K562 (cell line): ENCODE results near the gene LONRF2. TPM values are rescaled to one million over a fixed set of nuclear protein-coding genes. Genes with fewer than 3 reads are reported as not detected.

Experiments
- ATAC-seq: fragments of 200-7000 bp; cut with Tn5 transposase; 3 replicates; pipeline ENCODE4 v1.9.1; 2020; ENCODE audit warnings: moderate library complexity
- BruUV-seq: library from RNA; stranded (reverse); fragments of 400-500 nt; replicated peaks from 2 replicates; lab custom pipeline; 2021; lab: Mats Ljungman, UMichigan
- CTCF ChIA-PET: fragments of 300-600 bp; formaldehyde crosslinking; extraction: SDS; loops from one replicate; lab custom pipeline; 2021; ENCODE audit warnings: low intra/inter-chr PET ratio; lab: Yijun Ruan, JAX
- POLR2A ChIA-PET: fragments of 300-600, 350-650 bp; sonication (Branson Sonifier 250); formaldehyde crosslinking; extraction: SDS; loops from one replicate; lab custom pipeline; 2021; ENCODE audit warnings: antibody characterized with exemption, inconsistent platforms; lab: Yijun Ruan, JAX
- DNase-seq, 4 experiments: peaks; one replicate each; pipeline versions ENCODE4 v3.0.0 to v3.0.0-alpha.2; 2011 to 2018; ENCODE audit warnings: low spot score in 3 of 4, mixed read lengths in 3 of 4; ENCODE audit errors: extremely low read depth in 1 of 4
- FAIRE-seq: peaks from 2 replicates; lab custom pipeline; 2011; peaks lifted over from hg19 to GRCh38; lab: Jason Lieb, UNC
- H2AFZ ChIP-seq: 2 replicates; pipeline ENCODE4 v1.6.0; 2011; ENCODE audit warnings: low read depth, low read length, control low read depth, inconsistent platforms
- H3K27ac ChIP-seq: fragments of 200-600 bp; 3 replicates; pipeline ENCODE4 v1.8.0; 2011; ENCODE audit warnings: low read depth, mild to moderate bottlenecking, control low read depth, inconsistent platforms, low read length, moderate library complexity, mixed read lengths; ENCODE audit errors: extremely low read depth
- H3K27me3 ChIP-seq, 2 experiments: fragments of 300-600 bp in 1 of 2; 2 replicates in 1 of 2; 3 replicates in 1 of 2; pipeline versions ENCODE4 v1.6.0 to v1.8.0; 2011; ENCODE audit warnings: inconsistent platforms in 2 of 2, low read length in 2 of 2, mild to moderate bottlenecking in 1 of 2, mixed read lengths in 1 of 2, moderate library complexity in 1 of 2; ENCODE audit not compliant: control insufficient read depth in 2 of 2, insufficient read depth in 2 of 2
- H3K36me3 ChIP-seq: fragments of 300-600 bp; 3 replicates; pipeline ENCODE4 v1.8.0; 2011; ENCODE audit warnings: mild to moderate bottlenecking, low read length, inconsistent platforms; ENCODE audit not compliant: control insufficient read depth, insufficient read depth
- H3K4me1 ChIP-seq, 2 experiments: fragments of 200-600 bp in 1 of 2; replicated peaks in 1 of 2; 2 replicates in 1 of 2; 3 replicates in 1 of 2; pipeline versions ENCODE4 v1.5.1 to v1.8.0; 2011; ENCODE audit warnings: inconsistent platforms in 2 of 2, low read length in 2 of 2, mild to moderate bottlenecking in 1 of 2, mixed read lengths in 1 of 2, moderate library complexity in 1 of 2; ENCODE audit not compliant: control insufficient read depth in 2 of 2, insufficient read depth in 2 of 2
- H3K4me2 ChIP-seq: 2 replicates; pipeline ENCODE4 v1.6.1; 2011; ENCODE audit warnings: low read length, control low read depth, inconsistent platforms, mixed read lengths; ENCODE audit not compliant: insufficient read depth
- H3K4me3 ChIP-seq: fragments of 200-600 bp; sonication (generic), shearing (Covaris generic); 2 replicates; pipeline ENCODE4 v1.5.1; 2016; ENCODE audit warnings: control low read depth, inconsistent platforms
- H3K79me2 ChIP-seq: fragments of 200-600 bp; 3 replicates; pipeline ENCODE4 v1.8.0; 2011; ENCODE audit warnings: low read length, inconsistent platforms; ENCODE audit not compliant: control insufficient read depth, insufficient read depth
- H3K9ac ChIP-seq, 2 experiments: 2 replicates each; pipeline versions ENCODE4 v1.6.0 to v1.6.1; 2011; ENCODE audit warnings: low read depth in 2 of 2, low read length in 2 of 2, control low read depth in 1 of 2, inconsistent platforms in 1 of 2, mild to moderate bottlenecking in 1 of 2, mixed read lengths in 1 of 2; ENCODE audit not compliant: insufficient read depth in 1 of 2
- H3K9me1 ChIP-seq: one replicate; pipeline ENCODE4 v1.6.0; 2011; ENCODE audit warnings: inconsistent platforms, mild to moderate bottlenecking, low read length, moderate library complexity; ENCODE audit not compliant: control insufficient read depth, insufficient read depth
- H3K9me3 ChIP-seq: replicated peaks from 2 replicates; pipeline ENCODE4 v1.5.1; 2011; ENCODE audit warnings: low read depth, low read length, inconsistent platforms; ENCODE audit not compliant: control insufficient read depth, insufficient read depth
- H4K20me1 ChIP-seq: replicated peaks from 2 replicates; pipeline ENCODE4 v1.6.1; 2011; ENCODE audit warnings: low read length, inconsistent platforms, mixed read lengths; ENCODE audit not compliant: control insufficient read depth, insufficient read depth
- CBFA2T2 ChIP-seq: fragments of 450-650 bp; conservative IDR thresholded peaks from 2 replicates; pipeline ENCODE4 v1.6.1; 2017; ENCODE audit warnings: mild to moderate bottlenecking
- ELF2 ChIP-seq: fragments of 250-450 bp; sonication (Bioruptor Pico); IDR thresholded peaks from 2 replicates; pipeline ENCODE4 v1.5.0; 2021; ENCODE audit warnings: mild to moderate bottlenecking
- FIP1L1 ChIP-seq: fragments of 200-400 bp; formaldehyde crosslinking; IDR thresholded peaks from 2 replicates; pipeline ENCODE4 v1.6.1; 2018; ENCODE audit warnings: mild to moderate bottlenecking, low read depth, low read length; ENCODE audit not compliant: poor library complexity, severe bottlenecking
- NFIX ChIP-seq: fragments of 250-450 bp; sonication (Bioruptor Pico); IDR thresholded peaks from 2 replicates; pipeline ENCODE4 v1.4.0; 2020; ENCODE audit warnings: low read depth, mild to moderate bottlenecking, moderate library complexity
- POLR2G ChIP-seq: fragments of 200-400 bp; formaldehyde crosslinking; IDR thresholded peaks from 2 replicates; pipeline ENCODE4 v1.6.1; 2017; ENCODE audit warnings: low read depth, mild to moderate bottlenecking, antibody characterized with exemption, low read length, moderate library complexity
- SIRT6 ChIP-seq: IDR thresholded peaks from one replicate; pipeline ENCODE4 v1.6.1; 2012; ENCODE audit warnings: low read depth, mild to moderate bottlenecking, control low read depth, inconsistent platforms, low read length, moderate library complexity
- SP2 ChIP-seq: IDR thresholded peaks from 2 replicates; pipeline ENCODE4 v1.6.1; 2011; ENCODE audit warnings: mild to moderate bottlenecking, low read depth, low read length, moderate library complexity; ENCODE audit not compliant: poor library complexity, severe bottlenecking; ENCODE audit errors: extremely low read depth
- SRSF7 ChIP-seq: fragments of 200-400 bp; formaldehyde crosslinking; optimal IDR thresholded peaks from 2 replicates; pipeline ENCODE3; 2017; ENCODE audit warnings: mild to moderate bottlenecking, low read depth, low read length
- TCF15 ChIP-seq: fragments of 250-450 bp; sonication (Bioruptor Pico); IDR thresholded peaks from 2 replicates; pipeline ENCODE4 v1.8.0; 2022; ENCODE audit warnings: moderate library complexity, mild to moderate bottlenecking, inconsistent platforms
- ZNF174 ChIP-seq: fragments of 250-450 bp; sonication (Bioruptor Pico); IDR thresholded peaks from 2 replicates; pipeline ENCODE4 v1.4.0; 2020; ENCODE audit warnings: mild to moderate bottlenecking
- ZNF445 ChIP-seq: fragments of 250-450 bp; sonication (Bioruptor Pico); IDR thresholded peaks from 2 replicates; pipeline ENCODE4 v1.4.0; 2020; ENCODE audit warnings: low read depth, mild to moderate bottlenecking, moderate library complexity
- ZNF592 ChIP-seq: fragments of 450-650 bp; IDR thresholded peaks from 2 replicates; pipeline ENCODE4 v1.6.1; 2017; ENCODE audit warnings: antibody characterized with exemption, mild to moderate bottlenecking
- ZNF76 ChIP-seq: fragments of 250-450 bp; sonication (Bioruptor Pico); IDR thresholded peaks from 2 replicates; pipeline ENCODE4 v1.4.0; 2020; ENCODE audit warnings: mild to moderate bottlenecking, moderate library complexity, borderline replicate concordance
- ZNF785 ChIP-seq: fragments of 250-450 bp; sonication (Bioruptor Pico); IDR thresholded peaks from 2 replicates; pipeline ENCODE4 v1.4.0; 2020; ENCODE audit warnings: mild to moderate bottlenecking
- WGBS: fragments of 100-300 bp; shearing (Covaris generic); methylation state at CpG from one replicate; pipeline ENCODE4 v1.1.6; 2016; ENCODE audit warnings: low coverage, mixed read lengths; ENCODE audit not compliant: insufficient coverage; ENCODE audit errors: missing lambda C conversion rate; 5-methylcytosine and 5-hydroxymethylcytosine counted together
- in situ Hi-C: fragments of 300-500 bp; cut with MboI; formaldehyde crosslinking; loops from 4 replicates; pipeline ENCODE4 v1.15.0; 2018; ENCODE audit warnings: inconsistent platforms, mixed read lengths
- intact Hi-C: fragments of 100-400 bp; cut with micrococcal nuclease; formaldehyde crosslinking; loops from 2 replicates; pipeline ENCODE4 v1.14.2; 2022
- polyA plus RNA-seq, 8 experiments: library from polyadenylated mRNA; depleted of rRNA in 4 of 8; stranded (reverse) in 5 of 8; unstranded in 3 of 8; fragments of >200 nt; fragmentation: Nextera tagmentation in 2 of 8; fragmentation: Illumina TruSeq in 1 of 8; extraction: Ambion mirVana in 2 of 8; extraction: Trizol in 1 of 8; gene quantifications; 2 replicates each; pipeline versions ENCODE4 v1.2.1 to v1.2.3, GENCODE V29; 2011 to 2014; ENCODE audit warnings: inconsistent platforms in 1 of 8, missing spikeins in 1 of 8
- total RNA-seq, 7 experiments: library from RNA; depleted of rRNA in 6 of 7; stranded (reverse); fragments of >200 nt in 6 of 7; fragmentation: Illumina TruSeq in 2 of 7; extraction: Trizol in 2 of 7; gene quantifications; 2 replicates each; pipeline versions ENCODE4 v1.2.1 to v1.2.3, GENCODE V29; 2011 to 2021; ENCODE audit warnings: low replicate concordance in 1 of 7

LONRF2 gene
- total and polyA plus RNA-seq, 9 of the 15 experiments (the other 6 are each of a cell fraction or from before 2014, with no cell fraction given) = 0.35 to 5.0 (median 2.7) TPM

DNA sequence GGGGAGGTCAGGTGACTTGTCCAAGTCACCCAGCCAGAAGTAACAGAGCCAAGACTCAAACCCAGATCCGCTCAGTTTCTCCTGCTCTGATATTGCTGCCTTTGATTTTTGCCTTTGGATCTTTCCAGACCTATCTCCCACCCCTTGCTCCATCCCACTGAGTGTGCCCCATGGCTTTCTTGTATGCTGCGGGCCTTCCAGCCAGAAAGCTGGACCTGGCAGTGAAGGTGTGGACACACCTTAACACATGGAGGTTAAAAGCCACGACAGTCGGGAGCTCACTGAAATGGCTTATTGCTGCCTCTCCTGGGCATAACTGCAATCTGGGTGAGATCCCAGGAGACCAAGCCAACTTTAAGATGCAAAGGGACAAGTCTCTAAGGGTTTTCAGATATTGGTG lies 86.7 kb downstream of the LONRF2 start:
- no peaks in the 10 kb centered on the region for H3K4me1 ChIP-seq
- CTCF ChIA-PET = interaction anchor here (0.5 kb wide), 1 partner anchor 233 kb away, joined by 3 read pairs; no protein-coding TSS in a partner anchor
- no peak overlapping the region for H3K27ac ChIP-seq
- no peak overlapping the region for H3K4me3 ChIP-seq
- H3K4me2 ChIP-seq = no peak overlapping the region
- POLR2A ChIA-PET = interaction anchor here (0.5 kb wide), 1 partner anchor 428 kb away, joined by 4 read pairs; no protein-coding TSS in a partner anchor
- in situ Hi-C loops = loop anchor here (25.0 kb wide), 1 partner anchor 523 kb away; no protein-coding TSS in a partner anchor
- DNase-seq (no peak), FAIRE-seq (no peak), ATAC-seq (no peak)
- H4K20me1 ChIP-seq = no peaks in the 10 kb centered on the region; the same call in 1 of the 2 replicates
- H3K36me3 ChIP-seq = no peaks in the 10 kb centered on the region
- H3K9me1 ChIP-seq = no peaks in the 10 kb centered on the region
- H3K27me3 ChIP-seq = peaks cover 22 to 62% of the 10 kb centered on the region in 2 experiments; a peak in 3 of 5 replicates
- H2AFZ ChIP-seq = no peak overlapping the region
- no peaks in the 10 kb centered on the region for H3K79me2 ChIP-seq
- no TSS peak for BruUV-seq
- 3% methylated on average over 4 of the region's 4 CpGs for WGBS
- no peak overlapping the region for H3K9ac ChIP-seq
- intact Hi-C loops = no loop called here
- H3K9me3 ChIP-seq = no peaks in the 10 kb centered on the region
- TF ChIP-seq TCF15 (CRISPR knock-in tag) (no peak), FIP1L1 (no peak), ZNF445 (CRISPR knock-in tag) (no peak), SIRT6 (no peak), ELF2 (no peak), SRSF7 (no peak), ZNF592 (no peak), CBFA2T2 (no peak), ZNF174 (CRISPR knock-in tag) (no peak), NFIX (CRISPR knock-in tag) (no peak), ZNF785 (CRISPR knock-in tag) (no peak), ZNF76 (CRISPR knock-in tag) (no peak), SP2 (no peak), POLR2G (no peak)
